Adipose tissue (tissue), 3 donors: ENCODE results near the gene CHMP1B. TPM values are rescaled to one million over a fixed set of nuclear protein-coding genes. Genes with fewer than 3 reads are reported as not detected.

ENCODE experiments used
- H3K27ac ChIP-seq: one replicate; pipeline ENCODE4 v1.5.1; 2013; ENCODE audit warnings: low read depth, low read length
- WGBS, 3 donors: extraction: QIAGEN DNeasy Blood & Tissue Kit; methylation state at CpG; one replicate each; pipeline ENCODE4 v1.1.7; 2013; 5-methylcytosine and 5-hydroxymethylcytosine counted together
- polyA plus RNA-seq, 3 donors: library from polyadenylated mRNA; stranded (reverse); fragments of 200-250 nt; gene quantifications; one replicate each; pipeline ENCODE4 v1.2.3, GENCODE V29; 2013
- donor health status: healthy with polysubstance abuse.
- donor health status: Bipolar disorder and iron deficiency.
- donor health status: healthy.

CHMP1B gene, protein sequence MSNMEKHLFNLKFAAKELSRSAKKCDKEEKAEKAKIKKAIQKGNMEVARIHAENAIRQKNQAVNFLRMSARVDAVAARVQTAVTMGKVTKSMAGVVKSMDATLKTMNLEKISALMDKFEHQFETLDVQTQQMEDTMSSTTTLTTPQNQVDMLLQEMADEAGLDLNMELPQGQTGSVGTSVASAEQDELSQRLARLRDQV
- 10 to 100 TPM; 14.3 to 46.3 (median 33.2) TPM for polyA plus RNA-seq

GRCh38 chr18:11851146-11851805 lies at the start of gene CHMP1B:
CHMP1B (plus strand) TSS chr18:11851413; CDS start chr18:11851512, 99 bp downstream.
- 0% methylated on average over 53 of the region's 53 CpGs for WGBS, 3 donors
- H3K27ac ChIP-seq = peak within 1 kb of the TSS; percentile 69

DNA sequence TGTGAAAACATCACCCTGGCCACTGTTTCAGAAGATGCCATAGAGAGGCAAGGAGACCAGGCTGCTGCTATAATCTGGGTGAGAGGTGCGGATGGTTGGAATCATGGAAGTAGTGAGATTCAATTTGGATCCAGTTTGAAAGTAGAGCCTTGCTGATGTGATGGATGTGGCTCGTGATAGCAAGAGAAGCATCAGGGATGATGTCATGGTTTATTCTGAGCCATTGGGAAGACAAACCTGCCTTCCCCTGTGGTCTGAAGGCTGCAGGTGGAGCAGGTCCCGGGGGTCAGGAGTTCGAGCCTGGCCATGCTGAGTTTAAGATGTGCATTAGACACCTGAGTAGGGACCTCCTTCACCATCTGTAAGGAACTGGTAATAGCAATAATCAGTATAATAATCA lies 49.6 kb upstream of the CHMP1B start:
- H3K27ac ChIP-seq = no peak overlapping the region
- 76 to 88% (median 85%) methylated on average over 4 of the region's 4 CpGs for WGBS, 3 donors

GRCh38 chr18:11802158-11802557 lies 49.1 kb upstream of the CHMP1B start:
- 90 to 92% (median 92%) methylated on average over 6 of the region's 6 CpGs for WGBS, 3 donors
- no peak overlapping the region for H3K27ac ChIP-seq

GRCh38 chr18:11802586-11802985 lies 48.6 kb upstream of the CHMP1B start:
- WGBS, 3 donors = 88 to 93% (median 93%) methylated on average over 10 of the region's 10 CpGs
- H3K27ac ChIP-seq = no peak overlapping the region

DNA sequence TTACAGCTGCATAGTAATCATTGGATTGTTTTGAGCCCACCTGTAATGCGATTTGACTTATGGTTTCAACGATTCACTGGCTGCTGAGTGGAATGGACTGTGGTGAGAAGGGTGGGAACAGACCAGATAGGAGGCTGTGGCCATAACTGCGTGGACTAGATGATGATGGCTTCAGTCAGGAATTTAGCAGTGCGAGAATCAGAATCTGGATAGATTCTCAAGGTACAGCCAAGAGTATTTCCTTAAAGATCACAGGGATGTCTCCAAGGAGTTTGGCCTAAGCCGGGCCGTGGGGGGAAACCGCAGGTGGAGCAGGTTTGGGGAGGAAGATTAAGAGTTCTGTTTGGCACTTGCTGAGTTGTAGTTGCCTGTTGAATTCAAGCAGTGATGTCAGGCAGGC lies 44.0 kb upstream of the CHMP1B start:
- H3K27ac ChIP-seq = no peak overlapping the region
- WGBS, 3 donors = 81 to 89% (median 89%) methylated on average over 7 of the region's 7 CpGs

GRCh38 chr18:11808001-11808855 lies 43.0 kb upstream of the CHMP1B start:
- H3K27ac ChIP-seq = no peak overlapping the region
- WGBS, 3 donors = 64 to 73% (median 68%) methylated on average over 11 of the region's 11 CpGs

GRCh38 chr18:11809895-11810294 lies 41.3 kb upstream of the CHMP1B start:
- 92 to 93% (median 93%) methylated on average over 6 of the region's 6 CpGs for WGBS, 3 donors
- no peak overlapping the region for H3K27ac ChIP-seq

DNA sequence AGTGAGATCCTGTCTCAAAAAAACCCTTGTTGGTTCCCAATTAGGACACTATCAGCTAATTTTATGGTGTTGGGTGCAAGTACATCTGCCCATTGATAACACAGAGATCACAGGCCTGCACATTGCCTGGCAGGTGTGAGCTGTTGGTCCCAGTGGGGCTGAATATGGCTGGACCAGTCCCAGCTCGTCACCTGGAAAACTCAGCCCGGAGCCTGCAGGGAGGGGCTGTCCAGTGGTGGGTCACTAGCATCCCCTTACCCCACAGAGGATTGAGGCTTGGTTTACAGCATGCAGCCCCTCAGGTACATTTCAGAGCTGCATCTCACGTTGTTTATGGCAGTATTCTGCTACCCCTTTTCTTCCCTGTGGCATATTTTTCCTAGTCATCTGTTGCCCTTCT lies 40.8 kb upstream of the CHMP1B start:
- 82 to 95% (median 89%) methylated on average over 3 of the region's 3 CpGs for WGBS, 3 donors
- H3K27ac ChIP-seq = no peak overlapping the region

GRCh38 chr18:11811009-11811408 lies 40.2 kb upstream of the CHMP1B start:
- WGBS, 3 donors = 89 to 94% (median 92%) methylated on average over 11 of the region's 11 CpGs
- no peak overlapping the region for H3K27ac ChIP-seq

DNA sequence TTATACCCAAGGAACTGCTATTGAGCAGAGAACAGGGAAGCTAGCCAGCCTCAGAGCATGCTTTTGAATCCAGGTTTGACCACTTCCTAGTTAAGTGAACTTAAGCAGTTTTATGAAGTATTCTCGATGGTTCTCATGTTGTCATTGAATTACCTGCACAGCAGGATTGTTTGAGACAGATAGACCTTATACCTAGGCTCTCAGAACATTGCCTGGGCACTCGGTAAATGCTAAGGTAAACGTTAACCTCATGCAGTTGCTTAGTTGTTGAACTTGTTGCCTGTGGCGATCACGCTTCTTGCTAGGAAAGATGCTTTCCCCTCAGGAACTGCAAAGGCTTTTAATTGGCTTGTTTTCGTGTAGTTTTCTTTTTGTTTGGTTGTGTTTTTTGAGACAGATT lies 34.0 kb upstream of the CHMP1B start:
- H3K27ac ChIP-seq = no peak overlapping the region
- 56 to 81% (median 74%) methylated on average over 6 of the region's 6 CpGs for WGBS, 3 donors

DNA sequence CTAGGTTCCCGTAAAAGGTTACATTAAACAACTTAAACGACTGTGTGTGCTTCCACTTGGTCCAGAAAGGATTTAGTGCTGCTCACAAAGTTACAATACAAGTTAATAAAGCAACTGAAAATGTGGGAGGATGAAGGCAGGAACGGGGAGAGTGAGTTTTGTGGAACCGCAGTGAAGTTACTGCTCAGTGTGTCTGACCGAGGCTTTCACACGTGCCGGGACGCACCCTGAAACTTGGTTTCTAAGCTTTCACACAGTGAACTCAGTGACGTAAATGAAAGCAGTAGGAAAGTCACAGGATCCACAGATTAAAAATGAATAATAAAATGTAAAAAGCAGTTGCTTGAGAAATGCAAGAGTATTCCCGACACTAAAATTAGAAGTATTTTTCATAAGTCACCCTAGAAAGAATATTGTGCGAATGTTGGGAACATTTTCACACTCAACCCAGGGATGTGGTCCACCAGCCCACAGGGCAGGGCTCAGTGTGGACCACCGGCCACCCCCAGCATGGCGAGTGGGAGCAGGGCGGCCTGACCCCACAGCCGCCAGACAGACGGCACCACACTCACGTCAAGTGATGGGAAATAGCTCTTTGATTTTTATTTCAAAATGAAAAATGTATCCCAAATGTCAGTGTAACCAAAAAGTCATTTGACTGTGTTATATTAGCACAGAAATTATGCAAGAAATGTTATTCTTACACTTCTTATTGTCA lies 32.6 kb upstream of the CHMP1B start:
- 75 to 85% (median 79%) methylated on average over 17 of the region's 17 CpGs for WGBS, 3 donors
- no peak overlapping the region for H3K27ac ChIP-seq

- WGBS, 3 donors = 77 to 98% (median 94%) methylated on average over 2 of the region's 2 CpGs
- H3K27ac ChIP-seq = no peak overlapping the region
Measured at GRCh38 chr18:11819938-11820337, 31.3 kb upstream of the CHMP1B start.

DNA sequence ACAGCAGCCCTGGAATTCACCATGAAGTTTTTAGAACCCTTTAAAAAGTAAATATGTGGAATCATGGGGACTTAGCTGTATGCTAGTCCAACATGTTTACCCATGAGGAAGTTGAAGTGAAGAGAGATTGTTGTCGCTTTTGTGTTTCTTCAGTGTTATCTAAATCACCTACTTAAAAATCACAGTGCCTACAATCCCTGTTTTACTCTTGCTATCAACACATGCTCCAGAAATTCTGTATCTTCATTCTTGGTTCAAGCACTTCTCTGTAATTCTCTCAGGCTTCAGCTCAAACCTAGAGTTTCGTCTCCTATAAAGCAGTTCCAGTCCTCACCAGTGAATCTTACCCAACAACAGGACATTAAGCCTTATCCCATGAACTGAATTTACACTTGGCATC lies 30.5 kb upstream of the CHMP1B start:
- H3K27ac ChIP-seq = no peak overlapping the region
- 44 to 74% (median 71%) methylated on average over 2 of the region's 2 CpGs for WGBS, 3 donors

GRCh38 chr18:11821208-11821607 lies 30.0 kb upstream of the CHMP1B start:
- H3K27ac ChIP-seq = no peak overlapping the region
- WGBS, 3 donors = 87 to 90% (median 88%) methylated on average over 7 of the region's 7 CpGs

DNA sequence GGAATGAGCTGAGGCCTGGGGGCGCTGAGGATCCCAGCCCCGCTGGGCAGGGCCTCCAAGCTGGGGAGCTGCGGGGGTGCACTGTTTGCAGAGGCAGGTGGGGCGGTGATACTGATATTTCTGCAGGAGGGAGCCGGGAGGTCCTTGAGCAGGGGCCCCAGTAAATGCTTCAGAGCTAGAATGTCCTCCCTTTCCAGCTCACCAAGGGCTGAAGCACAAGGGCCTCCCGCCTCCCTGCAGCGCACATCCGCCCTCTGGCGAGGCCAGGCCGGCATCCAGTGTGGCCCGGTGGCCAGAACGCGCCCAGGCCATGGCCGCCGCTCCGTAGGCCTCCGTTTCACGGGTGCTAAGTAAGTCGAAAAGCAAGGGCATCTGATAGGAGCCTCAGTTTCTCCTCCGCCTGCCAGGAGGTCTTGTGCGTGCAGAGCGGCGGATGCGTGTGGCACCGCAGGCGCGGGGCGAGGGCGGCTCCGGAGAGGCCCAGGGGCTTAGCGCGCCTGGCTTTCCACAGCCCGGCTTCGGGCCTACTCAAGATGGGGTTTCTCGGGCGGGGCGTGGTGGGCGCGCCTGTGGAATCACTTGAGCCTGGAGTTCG lies 29.5 kb upstream of the CHMP1B start:
- WGBS, 3 donors = 94 to 97% (median 95%) methylated on average over 40 of the region's 40 CpGs
- H3K27ac ChIP-seq = no peak overlapping the region

GRCh38 chr18:11823545-11823944 lies 27.7 kb upstream of the CHMP1B start:
- no peak overlapping the region for H3K27ac ChIP-seq
- 59 to 68% (median 66%) methylated on average over 5 of the region's 5 CpGs for WGBS, 3 donors

DNA sequence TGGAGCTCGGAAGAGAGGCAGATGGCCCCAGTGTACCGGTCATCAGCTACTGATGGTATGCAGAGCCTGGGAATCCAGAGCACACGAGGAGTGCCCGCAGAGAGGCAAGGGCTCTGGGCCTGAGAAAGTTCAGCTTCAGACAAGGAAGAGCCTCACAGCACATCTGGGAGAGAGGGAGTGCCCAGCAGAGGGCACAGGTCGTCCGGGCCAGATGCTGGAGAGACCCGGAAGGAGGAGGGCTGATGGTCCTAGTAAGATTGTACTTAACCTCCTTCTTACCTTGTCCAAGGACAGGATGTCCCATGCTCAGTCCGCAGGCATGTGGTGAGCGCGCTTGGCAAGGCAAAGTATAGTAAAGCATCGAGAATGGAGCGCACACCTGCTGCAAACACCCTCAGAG lies 24.4 kb upstream of the CHMP1B start:
- 81 to 91% (median 84%) methylated on average over 12 of the region's 12 CpGs for WGBS, 3 donors
- H3K27ac ChIP-seq = no peak overlapping the region

DNA sequence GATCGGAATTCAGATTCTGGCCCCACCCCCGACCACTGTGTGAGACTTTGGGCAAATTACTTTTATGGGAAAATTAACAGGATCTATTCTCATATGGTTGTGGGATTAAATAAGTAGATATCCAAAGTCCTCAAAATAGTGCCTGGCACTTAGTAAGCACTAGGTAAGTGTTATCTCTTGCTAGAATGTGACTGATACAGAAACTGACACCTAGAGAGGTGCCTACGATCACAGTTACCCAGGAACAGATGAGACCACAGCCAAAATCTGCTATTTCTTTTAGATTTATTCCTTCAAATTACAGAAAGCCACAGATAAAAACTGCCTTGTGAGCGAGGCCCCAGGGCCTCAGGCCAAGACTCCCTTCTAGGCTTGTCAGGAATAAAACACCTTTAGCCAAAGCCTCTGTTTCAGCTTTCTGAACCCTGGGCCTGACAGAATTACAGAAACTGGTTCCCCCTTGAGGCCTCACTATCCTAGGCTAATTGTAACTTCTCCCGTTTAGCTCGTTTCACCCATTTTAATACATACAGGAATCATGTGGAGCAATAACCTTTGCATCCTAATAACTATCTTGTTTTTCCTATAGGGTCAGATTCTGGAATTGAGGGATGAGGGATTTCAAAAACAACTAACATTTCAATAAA lies 22.3 kb upstream of the CHMP1B start:
- no peak overlapping the region for H3K27ac ChIP-seq
- WGBS, 3 donors = 76 to 82% (median 77%) methylated on average over 6 of the region's 6 CpGs
